ENCODE results near the gene MLH1. TPM values are rescaled to one million over a fixed set of nuclear protein-coding genes. Genes with fewer than 3 reads are reported as not detected.

MLH1 gene
- polyA plus RNA-seq, 1 of the 3 experiments (the other 2 are of a cell fraction), result 24.0 TPM

- no peak overlapping the region for H3K9ac ChIP-seq
- H3K79me2 ChIP-seq (ENCODE audit: insufficient read depth), result no peaks in the 10 kb centered on the region
- no peak overlapping the region for H3K4me2 ChIP-seq
- H3K9me3 ChIP-seq, result no peaks in the 10 kb centered on the region
- ChIA-PET POLR2A (no interaction called here), CTCF (interaction anchor here (1.3 kb wide), 1 partner anchor 95 kb away, joined by 3 read pairs; no protein-coding TSS in a partner anchor)
- H3K36me3 ChIP-seq (replicated peaks in 1 of 2; ENCODE audit: control insufficient read depth in 1 of 2, insufficient read depth in 2 of 2, low read length in 1 of 2), result no peaks in the 10 kb centered on the region
- 52% methylated on average over 1 of the region's 1 CpG for WGBS (ENCODE audit: low lambda C conversion rate)
- no peak overlapping the region for H2AFZ ChIP-seq (ENCODE audit: low read depth)
- no peaks in the 10 kb centered on the region for H3F3A ChIP-seq (replicated peaks; ENCODE audit: insufficient read depth)
- TF ChIP-seq FOSL2 (IDR thresholded peaks at IDR 0.05; ENCODE audit: borderline replicate concordance, low read depth) (no peak), IRF3 (IDR thresholded peaks at IDR 0.05; ENCODE audit: low read depth, low read length) (no peak), GATA2 (CRISPR knock-in tag; IDR thresholded peaks at IDR 0.05) (no peak), SIN3A (IDR thresholded peaks at IDR 0.05; ENCODE audit: borderline replicate concordance, low read depth, low read length) (no peak), USF2 (IDR thresholded peaks at IDR 0.05; ENCODE audit: borderline replicate concordance, low read depth, low read length) (no peak), JUND (IDR thresholded peaks at IDR 0.05) (no peak), ZBTB33 (IDR thresholded peaks at IDR 0.05; ENCODE audit: borderline replicate concordance, low read depth) (no peak), MXI1 (IDR thresholded peaks at IDR 0.05; ENCODE audit: low read depth, low read length) (no peak), CTCF (IDR thresholded peaks at IDR 0.05) (no peak), FOXJ3 (CRISPR knock-in tag; IDR thresholded peaks at IDR 0.05) (no peak), RAD21 (IDR thresholded peaks at IDR 0.05; ENCODE audit: low read length) (no peak), RCOR1 (IDR thresholded peaks at IDR 0.05; ENCODE audit: low read length) (no peak), SMC3 (IDR thresholded peaks at IDR 0.05; ENCODE audit: low read depth, low read length) (no peak), EZH2phosphoT487 (IDR thresholded peaks at IDR 0.05; ENCODE audit: borderline replicate concordance, low read depth) (no peak), MAX (IDR thresholded peaks at IDR 0.05; ENCODE audit: low read depth) (no peak), RXRA (IDR thresholded peaks at IDR 0.05; ENCODE audit: borderline replicate concordance, low read depth) (no peak), ELF1 (IDR thresholded peaks at IDR 0.05) (no peak), YY1 (IDR thresholded peaks at IDR 0.05; ENCODE audit: low read depth) (no peak), FOXM1 (IDR thresholded peaks at IDR 0.05; ENCODE audit: low read depth) (no peak)
- no peak overlapping the region for H3K27ac ChIP-seq (ENCODE audit: low read depth in 2 of 2, low read length in 1 of 2)
- H3K9me2 ChIP-seq, result no peaks in the 10 kb centered on the region
- H3K4me1 ChIP-seq (ENCODE audit: control insufficient read depth in 1 of 2, insufficient read depth in 2 of 2, low read depth in 1 of 2, low read length in 1 of 2), result peaks cover 2 to 5% of the 10 kb centered on the region in 2 experiments; a peak in 2 of 4 replicates
- no peak for DNase-seq
- H3K27me3 ChIP-seq (ENCODE audit: insufficient read depth), result no peaks in the 10 kb centered on the region
- no peak overlapping the region for H3K4me3 ChIP-seq (ENCODE audit: low read depth in 2 of 2, low read length in 1 of 2)
- no peaks in the 10 kb centered on the region for H4K20me1 ChIP-seq (ENCODE audit: insufficient read depth)
Measured at GRCh38 chr3:36964331-36964730, 29.0 kb upstream of the MLH1 start.
